GM12891 (cell line): ENCODE data around the gene STIM1.

Source experiments
- POLR2A ChIP-seq: IDR thresholded peaks from 2 replicates; pipeline ENCODE4 v1.6.1; 2011; ENCODE audit warnings: low read depth, low read length, control low read depth
- POLR2AphosphoS5 ChIP-seq: IDR thresholded peaks from 2 replicates; pipeline ENCODE4 v1.6.1; 2011; ENCODE audit warnings: low read depth, low read length, control low read depth

- TF ChIP-seq POLR2A, result no peak
- no peak for TF ChIP-seq POLR2AphosphoS5
Observed at GRCh38 chr11:3981084-3981633, 125.7 kb downstream of the STIM1 start.
